Neural cell (in vitro differentiated cells): Measurements from ENCODE around the gene CCDC154.

Experiments used
- EP300 ChIP-seq: fragments of 450-650 bp; conservative IDR thresholded peaks from 2 replicates; pipeline ENCODE4 v1.6.1; 2014; ENCODE audit warnings: antibody characterized with exemption, mild to moderate bottlenecking, moderate library complexity; ENCODE audit not compliant: poor library complexity, severe bottlenecking
- EZH2 ChIP-seq: fragments of 200-600, 300-800 bp; shearing (Covaris generic), sonication (generic); IDR thresholded peaks from 2 replicates; pipeline ENCODE4 v1.6.1; 2014; ENCODE audit warnings: antibody characterized with exemption, low read length, borderline replicate concordance, mild to moderate bottlenecking; ENCODE audit not compliant: insufficient read depth, poor library complexity, severe bottlenecking
- MXI1 ChIP-seq: fragments of 450-650 bp; conservative IDR thresholded peaks from 2 replicates; pipeline ENCODE4 v1.6.1; 2014; ENCODE audit warnings: antibody characterized with exemption, mild to moderate bottlenecking; ENCODE audit not compliant: poor library complexity, severe bottlenecking
- POLR2AphosphoS5 ChIP-seq: IDR thresholded peaks from 2 replicates; pipeline ENCODE4 v1.6.1; 2012
- RAD21 ChIP-seq: fragments of 450-650 bp; conservative IDR thresholded peaks from 2 replicates; pipeline ENCODE4 v1.6.1; 2014; ENCODE audit warnings: antibody characterized with exemption, mild to moderate bottlenecking, moderate library complexity
- SMC3 ChIP-seq: fragments of 450-650 bp; conservative IDR thresholded peaks from 2 replicates; pipeline ENCODE4 v1.6.1; 2014; ENCODE audit warnings: antibody characterized with exemption, mild to moderate bottlenecking, moderate library complexity; ENCODE audit not compliant: poor library complexity
- TAF1 ChIP-seq: IDR thresholded peaks from 2 replicates; pipeline ENCODE4 v1.6.1; 2012; ENCODE audit warnings: low read depth
- TF ChIP-seq, protein P1 (sequence below): fragments of 450-650 bp; IDR thresholded peaks from 2 replicates; pipeline ENCODE4 v1.5.1; 2014; ENCODE audit warnings: antibody characterized with exemption, mild to moderate bottlenecking, moderate library complexity; ENCODE audit not compliant: poor library complexity, severe bottlenecking
- TF ChIP-seq, protein P2 (sequence below): IDR thresholded peaks from 2 replicates; pipeline ENCODE4 v1.6.1; 2012; ENCODE audit warnings: borderline replicate concordance

DNA sequence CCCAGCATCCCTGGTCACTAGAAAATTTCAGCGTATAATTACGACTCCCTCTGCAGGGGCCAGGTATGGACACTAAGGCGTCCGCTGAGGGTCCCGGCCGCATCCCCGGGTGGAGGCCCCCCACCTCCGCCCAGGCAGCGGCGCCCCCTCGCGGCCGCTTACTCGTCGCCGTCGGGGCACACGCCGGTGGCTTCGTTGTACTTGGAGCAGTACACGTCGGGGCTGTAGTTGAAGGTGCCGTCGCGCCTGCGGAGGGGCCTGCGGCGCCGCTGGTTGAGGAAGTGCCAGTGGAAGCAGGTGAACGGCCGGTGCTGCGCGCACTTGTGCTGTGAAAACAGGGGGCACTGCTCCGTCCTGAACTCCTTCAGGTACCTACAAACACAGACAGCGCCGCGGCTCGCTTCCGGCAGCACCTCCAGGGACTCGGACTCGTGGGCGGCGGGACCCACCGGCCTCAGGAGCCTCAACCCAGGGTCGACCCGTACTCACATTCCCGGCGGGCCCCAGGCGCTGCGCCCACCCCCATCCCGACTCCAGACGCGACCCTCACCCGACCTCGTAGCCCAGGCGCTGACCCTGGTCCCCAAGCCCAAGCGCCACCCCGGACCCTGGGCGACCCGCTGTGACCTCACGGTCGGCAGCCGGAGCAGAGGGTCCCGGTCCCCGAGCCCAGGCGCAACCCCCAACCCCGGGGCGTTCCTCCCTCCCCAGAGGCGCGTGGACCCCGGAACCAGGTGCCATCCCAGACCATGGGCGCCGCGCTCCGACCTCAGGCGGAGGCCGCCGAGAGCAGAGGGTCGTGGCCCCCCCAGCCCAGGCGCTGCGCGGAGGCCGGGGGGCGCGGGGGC, 30.4 kb downstream of the CCDC154 start:
- TF ChIP-seq, protein P1, sequence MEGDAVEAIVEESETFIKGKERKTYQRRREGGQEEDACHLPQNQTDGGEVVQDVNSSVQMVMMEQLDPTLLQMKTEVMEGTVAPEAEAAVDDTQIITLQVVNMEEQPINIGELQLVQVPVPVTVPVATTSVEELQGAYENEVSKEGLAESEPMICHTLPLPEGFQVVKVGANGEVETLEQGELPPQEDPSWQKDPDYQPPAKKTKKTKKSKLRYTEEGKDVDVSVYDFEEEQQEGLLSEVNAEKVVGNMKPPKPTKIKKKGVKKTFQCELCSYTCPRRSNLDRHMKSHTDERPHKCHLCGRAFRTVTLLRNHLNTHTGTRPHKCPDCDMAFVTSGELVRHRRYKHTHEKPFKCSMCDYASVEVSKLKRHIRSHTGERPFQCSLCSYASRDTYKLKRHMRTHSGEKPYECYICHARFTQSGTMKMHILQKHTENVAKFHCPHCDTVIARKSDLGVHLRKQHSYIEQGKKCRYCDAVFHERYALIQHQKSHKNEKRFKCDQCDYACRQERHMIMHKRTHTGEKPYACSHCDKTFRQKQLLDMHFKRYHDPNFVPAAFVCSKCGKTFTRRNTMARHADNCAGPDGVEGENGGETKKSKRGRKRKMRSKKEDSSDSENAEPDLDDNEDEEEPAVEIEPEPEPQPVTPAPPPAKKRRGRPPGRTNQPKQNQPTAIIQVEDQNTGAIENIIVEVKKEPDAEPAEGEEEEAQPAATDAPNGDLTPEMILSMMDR, result peak; percentile 65
- TF ChIP-seq POLR2AphosphoS5 (no peak), RAD21 (no peak), EZH2 (no peak), TAF1 (no peak), EP300 (no peak), SMC3 (peak; percentile 29), MXI1 (no peak)
- TF ChIP-seq, protein P2, sequence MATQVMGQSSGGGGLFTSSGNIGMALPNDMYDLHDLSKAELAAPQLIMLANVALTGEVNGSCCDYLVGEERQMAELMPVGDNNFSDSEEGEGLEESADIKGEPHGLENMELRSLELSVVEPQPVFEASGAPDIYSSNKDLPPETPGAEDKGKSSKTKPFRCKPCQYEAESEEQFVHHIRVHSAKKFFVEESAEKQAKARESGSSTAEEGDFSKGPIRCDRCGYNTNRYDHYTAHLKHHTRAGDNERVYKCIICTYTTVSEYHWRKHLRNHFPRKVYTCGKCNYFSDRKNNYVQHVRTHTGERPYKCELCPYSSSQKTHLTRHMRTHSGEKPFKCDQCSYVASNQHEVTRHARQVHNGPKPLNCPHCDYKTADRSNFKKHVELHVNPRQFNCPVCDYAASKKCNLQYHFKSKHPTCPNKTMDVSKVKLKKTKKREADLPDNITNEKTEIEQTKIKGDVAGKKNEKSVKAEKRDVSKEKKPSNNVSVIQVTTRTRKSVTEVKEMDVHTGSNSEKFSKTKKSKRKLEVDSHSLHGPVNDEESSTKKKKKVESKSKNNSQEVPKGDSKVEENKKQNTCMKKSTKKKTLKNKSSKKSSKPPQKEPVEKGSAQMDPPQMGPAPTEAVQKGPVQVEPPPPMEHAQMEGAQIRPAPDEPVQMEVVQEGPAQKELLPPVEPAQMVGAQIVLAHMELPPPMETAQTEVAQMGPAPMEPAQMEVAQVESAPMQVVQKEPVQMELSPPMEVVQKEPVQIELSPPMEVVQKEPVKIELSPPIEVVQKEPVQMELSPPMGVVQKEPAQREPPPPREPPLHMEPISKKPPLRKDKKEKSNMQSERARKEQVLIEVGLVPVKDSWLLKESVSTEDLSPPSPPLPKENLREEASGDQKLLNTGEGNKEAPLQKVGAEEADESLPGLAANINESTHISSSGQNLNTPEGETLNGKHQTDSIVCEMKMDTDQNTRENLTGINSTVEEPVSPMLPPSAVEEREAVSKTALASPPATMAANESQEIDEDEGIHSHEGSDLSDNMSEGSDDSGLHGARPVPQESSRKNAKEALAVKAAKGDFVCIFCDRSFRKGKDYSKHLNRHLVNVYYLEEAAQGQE, result no peak
